ENCODE results near the gene HIVEP1. TPM values are rescaled to one million over a fixed set of nuclear protein-coding genes. Genes with fewer than 3 reads are reported as not detected.
"Not testable (repeated sequence)": the region's sequence is repeated elsewhere in the genome, so short reads cannot be mapped to it uniquely, and the experiment has no call there.

The HIVEP1 gene
- total RNA-seq, 1 donor = 127 TPM

DNA sequence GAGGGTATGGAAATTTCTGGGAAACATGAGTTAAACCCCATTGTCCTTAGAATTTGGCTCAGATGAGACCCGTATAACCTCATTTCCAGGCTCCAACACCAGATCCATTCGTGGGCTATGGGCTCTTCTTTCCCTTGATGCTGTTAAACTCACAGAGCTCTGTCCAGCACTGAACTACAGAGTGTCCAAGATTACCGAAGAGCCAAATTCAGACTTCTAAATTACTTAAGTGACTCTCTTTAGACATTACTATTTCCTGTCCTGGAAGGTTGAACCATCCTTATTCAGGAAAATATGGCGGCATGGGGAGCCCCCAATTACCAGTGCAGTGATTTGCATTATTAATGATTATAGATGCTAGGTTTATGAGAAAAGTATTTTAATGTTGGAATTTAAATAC is 153.2 kb downstream of the HIVEP1 start:
- H3K4me3 ChIP-seq (ENCODE audit: low read length) = no peak overlapping the region

DNA sequence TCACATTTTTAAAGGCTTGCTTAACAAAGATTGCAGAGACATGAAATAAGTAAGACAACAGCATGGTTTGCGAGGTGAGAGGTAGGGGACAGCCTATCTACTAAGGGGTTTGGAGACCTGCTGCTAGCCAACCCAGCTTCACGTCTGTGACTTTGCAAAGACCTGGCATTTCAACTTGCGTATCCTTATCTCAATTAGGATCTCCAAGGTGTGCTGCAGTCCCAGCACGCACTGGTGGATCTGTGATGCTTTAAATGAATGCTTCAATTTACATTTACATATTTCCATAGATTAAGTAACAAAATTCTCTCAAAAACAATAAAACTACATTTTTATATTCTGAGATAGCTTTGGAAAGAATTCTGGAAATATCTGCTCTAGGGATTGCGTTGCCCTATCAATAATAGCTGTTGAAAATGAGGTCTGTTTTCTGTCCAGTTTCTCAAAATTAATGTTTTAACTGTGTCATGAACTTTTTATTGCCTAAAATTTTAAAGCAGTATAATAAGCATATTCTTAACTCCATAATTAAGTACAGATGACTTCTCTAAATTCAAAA is 153.7 kb downstream of the HIVEP1 start:
- H3K4me3 ChIP-seq (ENCODE audit: low read length) = no peak overlapping the region
- H3K9me3 ChIP-seq (ENCODE audit: low read depth, low read length) = no peaks in the 10 kb centered on the region
- no peaks in the 10 kb centered on the region for H3K27me3 ChIP-seq (ENCODE audit: insufficient read depth, low read length)
- peaks cover 6% of the 10 kb centered on the region for H3K4me1 ChIP-seq (ENCODE audit: insufficient read depth, low read length)

More for the DNA sequence above, 153.2 kb downstream of the HIVEP1 start:
- H3K27me3 ChIP-seq (ENCODE audit: insufficient read depth, low read length) = no peaks in the 10 kb centered on the region
- H3K9me3 ChIP-seq (ENCODE audit: low read depth, low read length) = no peaks in the 10 kb centered on the region
- peaks cover 6% of the 10 kb centered on the region for H3K4me1 ChIP-seq (ENCODE audit: insufficient read depth, low read length)

DNA sequence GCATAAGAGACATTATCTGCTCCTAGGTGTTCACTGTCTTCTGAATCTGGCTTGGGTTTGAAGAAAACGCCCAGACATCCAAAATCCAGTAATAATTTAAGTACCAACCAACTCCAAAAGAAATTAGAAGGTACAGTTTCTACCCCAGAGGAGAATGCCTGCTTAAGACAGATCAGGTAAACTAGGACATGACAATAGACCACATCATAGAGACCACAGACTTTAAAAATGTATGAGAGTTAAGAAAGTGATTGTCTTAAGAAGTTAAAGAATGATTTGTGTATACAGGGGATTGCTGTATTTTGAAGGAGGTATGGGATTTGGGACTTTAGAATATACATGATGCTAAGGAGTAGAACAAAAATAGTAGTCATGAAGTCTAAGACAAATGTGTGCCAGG is 157.3 kb downstream of the HIVEP1 start:
- no peaks in the 10 kb centered on the region for H3K27me3 ChIP-seq (ENCODE audit: insufficient read depth, low read length)
- H3K9me3 ChIP-seq (ENCODE audit: low read depth, low read length) = no peaks in the 10 kb centered on the region
- H3K4me3 ChIP-seq (ENCODE audit: low read length) = no peak overlapping the region
- H3K4me1 ChIP-seq (ENCODE audit: insufficient read depth, low read length) = no peaks in the 10 kb centered on the region

DNA sequence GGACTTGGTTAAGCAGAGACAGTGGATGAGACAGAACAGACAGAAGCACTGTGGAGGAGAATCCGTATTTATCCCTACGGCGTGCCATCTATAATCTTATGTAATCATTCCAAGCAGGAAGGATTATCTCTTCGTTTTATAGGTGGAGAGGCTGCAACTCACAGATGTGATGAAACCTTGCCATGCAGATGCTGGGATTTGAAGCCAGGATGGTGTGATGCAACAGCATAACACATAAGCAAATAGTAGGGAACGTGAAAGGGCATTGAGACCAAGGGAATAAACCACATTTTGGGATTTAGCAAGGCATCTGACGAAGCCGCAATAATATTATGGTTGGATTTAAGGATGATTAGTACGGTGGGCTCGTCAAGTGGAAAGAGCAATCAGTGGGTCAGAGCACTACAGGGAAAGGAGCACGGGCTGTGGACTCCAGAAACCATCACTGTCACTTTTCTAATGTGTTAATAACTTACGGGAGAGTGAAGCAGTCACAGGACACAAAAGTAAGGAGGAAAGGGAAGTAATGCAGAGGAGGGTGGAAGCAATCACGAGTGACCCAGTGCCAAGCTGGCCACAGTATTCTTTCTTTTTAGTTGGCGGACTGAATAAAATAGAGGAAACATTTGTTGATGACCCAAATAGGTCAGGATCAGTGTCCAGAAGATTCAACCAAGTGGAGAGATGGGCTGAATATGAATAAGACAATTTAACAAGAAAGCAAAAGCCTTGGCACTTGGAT is 158.4 kb downstream of the HIVEP1 start:
- no peak overlapping the region for H3K4me3 ChIP-seq (ENCODE audit: low read length)
- no peaks in the 10 kb centered on the region for H3K9me3 ChIP-seq (ENCODE audit: low read depth, low read length)
- H3K27me3 ChIP-seq (ENCODE audit: insufficient read depth, low read length) = no peaks in the 10 kb centered on the region
- no peaks in the 10 kb centered on the region for H3K4me1 ChIP-seq (ENCODE audit: insufficient read depth, low read length)

DNA sequence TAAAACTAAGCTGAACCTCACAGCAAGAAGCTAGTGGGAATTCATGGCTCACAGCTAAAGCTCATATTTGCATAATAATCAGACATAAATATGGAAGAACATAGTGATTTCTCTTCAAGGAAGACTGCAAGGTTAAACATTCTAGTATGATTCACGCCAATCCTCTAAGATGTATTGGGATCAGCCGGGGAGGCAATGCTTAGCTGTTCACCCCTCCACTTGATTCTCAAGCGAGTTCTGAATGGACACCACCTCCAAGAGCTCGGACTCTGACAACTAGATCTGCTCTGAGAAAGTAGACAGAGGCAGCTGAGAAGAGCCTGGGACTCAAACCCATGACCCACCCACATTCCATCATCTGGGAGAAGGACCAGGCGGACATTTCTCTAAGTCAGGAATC is 159.6 kb downstream of the HIVEP1 start:
- Histone ChIP-seq H3K4me3 (ENCODE audit: low read length) (no peak overlapping the region), H3K9me3 (ENCODE audit: low read depth, low read length) (no peaks in the 10 kb centered on the region), H3K27me3 (ENCODE audit: insufficient read depth, low read length) (no peaks in the 10 kb centered on the region), H3K4me1 (ENCODE audit: insufficient read depth, low read length) (no peaks in the 10 kb centered on the region)

DNA sequence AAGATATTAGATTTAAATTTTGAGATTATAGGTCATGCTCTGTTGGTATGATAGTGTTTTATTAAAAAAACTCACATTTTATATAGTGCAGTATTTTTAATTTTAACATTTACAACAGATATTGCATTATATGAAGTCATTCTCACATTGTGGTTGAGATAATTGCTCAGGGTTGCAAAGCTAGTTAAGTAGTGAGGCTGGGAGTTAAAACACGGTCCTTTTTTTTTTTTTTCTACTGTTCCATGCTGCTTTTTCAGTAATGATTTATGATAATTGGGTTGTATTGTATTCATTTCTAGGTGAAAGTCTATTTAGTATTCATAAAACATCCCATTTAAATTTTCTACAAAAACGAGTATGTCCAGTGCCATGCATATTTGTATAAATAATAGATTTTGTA is 160.5 kb downstream of the HIVEP1 start:
- no peaks in the 10 kb centered on the region for H3K9me3 ChIP-seq (ENCODE audit: low read depth, low read length)
- no peak overlapping the region for H3K4me3 ChIP-seq (ENCODE audit: low read length)
- H3K27me3 ChIP-seq (ENCODE audit: insufficient read depth, low read length) = no peaks in the 10 kb centered on the region
- H3K4me1 ChIP-seq (ENCODE audit: insufficient read depth, low read length) = no peaks in the 10 kb centered on the region

DNA sequence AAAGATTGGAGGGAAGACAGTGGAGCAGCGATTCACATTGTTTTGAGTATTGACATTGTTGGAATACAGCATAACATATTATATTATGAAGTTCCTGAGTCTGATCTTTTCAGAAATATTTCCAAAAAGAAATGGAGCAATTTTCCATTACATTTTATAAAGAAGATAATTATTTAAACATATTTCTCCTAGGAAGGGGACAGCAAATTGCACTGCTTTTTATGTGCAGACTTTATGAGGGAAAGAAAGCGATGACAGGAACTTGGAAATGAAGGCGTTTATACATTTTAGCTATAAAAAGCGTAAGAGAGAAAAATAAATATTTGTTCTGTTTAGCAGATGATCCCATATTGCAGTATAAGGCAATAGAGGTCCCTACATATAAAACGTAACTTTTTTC is 161.1 kb downstream of the HIVEP1 start:
- Histone ChIP-seq H3K4me3 (ENCODE audit: low read length) (no peak overlapping the region), H3K9me3 (ENCODE audit: low read depth, low read length) (no peaks in the 10 kb centered on the region), H3K4me1 (ENCODE audit: insufficient read depth, low read length) (no peaks in the 10 kb centered on the region), H3K27me3 (ENCODE audit: insufficient read depth, low read length) (no peaks in the 10 kb centered on the region)

DNA sequence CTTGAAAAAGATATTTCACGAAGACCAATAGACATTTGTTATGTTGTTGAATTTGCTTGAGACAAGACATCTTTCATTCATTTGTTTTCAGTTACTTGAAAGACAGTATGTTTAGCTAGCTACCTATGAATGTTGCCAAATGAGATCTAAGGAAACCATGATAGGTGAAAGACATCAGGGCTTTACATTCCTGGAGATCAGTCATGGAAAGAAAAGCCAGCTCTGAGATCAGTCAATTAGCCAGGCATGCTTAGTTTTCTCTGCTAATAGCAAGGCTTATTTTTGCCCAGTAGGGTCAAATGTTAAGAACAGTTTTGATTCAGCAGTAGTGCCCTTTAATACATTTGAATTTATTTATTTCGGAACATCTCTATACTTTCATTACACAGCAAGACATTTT is 161.5 kb downstream of the HIVEP1 start:
- H3K9me3 ChIP-seq (ENCODE audit: low read depth, low read length) = no peaks in the 10 kb centered on the region
- no peaks in the 10 kb centered on the region for H3K4me1 ChIP-seq (ENCODE audit: insufficient read depth, low read length)
- no peak overlapping the region for H3K4me3 ChIP-seq (ENCODE audit: low read length)

DNA sequence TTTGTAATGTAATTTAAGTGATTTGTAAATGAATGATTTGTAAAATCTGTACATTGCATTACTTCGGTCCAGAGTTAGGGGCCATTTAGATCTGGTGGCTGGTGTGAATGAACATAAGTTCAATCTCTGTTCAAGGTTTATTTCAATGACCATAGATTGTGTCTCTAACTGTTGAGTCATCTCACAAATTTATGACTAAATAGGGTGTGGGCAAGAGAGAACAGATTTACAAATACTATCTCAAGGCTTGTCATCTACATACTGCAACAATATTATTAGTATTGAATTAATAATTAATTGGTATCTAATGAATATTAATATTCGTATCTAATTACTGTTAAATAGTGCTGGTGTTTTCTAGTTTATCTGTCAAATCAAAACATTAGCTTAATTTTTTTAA is 162.8 kb downstream of the HIVEP1 start:
- H3K4me1 ChIP-seq (ENCODE audit: insufficient read depth, low read length) = no peaks in the 10 kb centered on the region
- no peaks in the 10 kb centered on the region for H3K27me3 ChIP-seq (ENCODE audit: insufficient read depth, low read length)
- no peaks in the 10 kb centered on the region for H3K9me3 ChIP-seq (ENCODE audit: low read depth, low read length)
- no peak overlapping the region for H3K4me3 ChIP-seq (ENCODE audit: low read length)

More for the DNA sequence above, 161.5 kb downstream of the HIVEP1 start:
- H3K27me3 ChIP-seq (ENCODE audit: insufficient read depth, low read length) = no peaks in the 10 kb centered on the region

DNA sequence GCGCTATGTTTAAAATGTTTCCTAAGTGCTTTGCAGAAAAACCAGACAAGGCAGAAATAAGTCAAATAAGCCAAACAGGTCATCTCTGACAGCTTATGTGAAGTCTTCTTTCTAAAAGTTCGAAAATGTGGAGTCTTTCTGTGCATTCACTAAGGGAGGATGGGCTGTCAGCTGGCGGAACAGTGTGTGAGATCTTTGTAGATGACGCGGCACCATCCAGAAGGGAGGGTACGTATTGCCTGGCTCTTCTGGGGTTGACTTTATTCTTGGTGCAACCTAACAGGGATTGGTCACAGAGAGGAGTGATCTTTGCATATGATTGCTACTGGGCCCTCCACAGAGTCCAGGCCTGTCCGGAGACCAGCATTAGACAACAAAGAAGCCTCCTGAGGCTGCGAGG is 163.5 kb downstream of the HIVEP1 start:
- H3K27me3 ChIP-seq (ENCODE audit: insufficient read depth, low read length) = no peaks in the 10 kb centered on the region
- no peak overlapping the region for H3K4me3 ChIP-seq (ENCODE audit: low read length)
- no peaks in the 10 kb centered on the region for H3K9me3 ChIP-seq (ENCODE audit: low read depth, low read length)
- no peaks in the 10 kb centered on the region for H3K4me1 ChIP-seq (ENCODE audit: insufficient read depth, low read length)

DNA sequence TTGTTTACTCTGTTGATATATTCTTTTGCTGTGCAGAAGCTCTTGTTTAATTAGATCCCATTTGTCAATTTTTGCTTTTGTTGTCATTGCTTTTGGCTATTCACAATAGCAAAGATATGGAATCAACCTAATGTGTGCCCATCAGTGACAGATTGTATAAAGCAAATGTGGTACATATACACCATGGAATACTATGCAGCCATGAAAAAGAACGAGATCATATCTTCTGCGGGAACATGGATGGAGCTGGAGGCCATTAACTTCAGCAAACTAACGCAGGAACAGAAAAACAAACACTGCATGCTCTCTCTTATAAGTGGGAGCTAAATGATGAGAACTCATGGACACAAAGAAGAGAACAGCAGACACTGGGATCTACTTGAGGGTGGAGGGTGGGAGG is 164.7 kb downstream of the HIVEP1 start:
- not testable (repeated sequence) for H3K4me1 ChIP-seq (ENCODE audit: insufficient read depth, low read length); H3K27me3 ChIP-seq (ENCODE audit: insufficient read depth, low read length); H3K9me3 ChIP-seq (ENCODE audit: low read depth, low read length); H3K4me3 ChIP-seq (ENCODE audit: low read length)

DNA sequence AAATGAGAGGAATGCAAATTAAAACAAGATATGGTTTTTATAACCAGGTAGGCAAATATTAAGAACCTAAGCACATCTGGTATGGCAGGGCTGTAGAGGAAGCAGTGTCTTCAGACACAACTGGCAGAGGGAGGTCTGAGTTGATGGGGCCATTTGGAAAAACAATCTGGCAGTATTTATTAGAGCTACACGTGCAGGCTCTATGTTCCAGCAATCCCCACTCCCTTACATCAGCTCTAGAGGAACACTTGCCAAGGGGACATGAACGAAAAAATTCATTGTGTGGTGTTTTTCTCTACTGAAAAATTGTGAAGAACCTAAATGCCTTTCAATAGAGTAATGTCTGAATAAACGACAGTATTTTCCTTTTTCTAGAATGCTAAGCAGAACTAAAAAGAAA is 166.4 kb downstream of the HIVEP1 start:
- no peaks in the 10 kb centered on the region for H3K4me1 ChIP-seq (ENCODE audit: insufficient read depth, low read length)
- H3K4me3 ChIP-seq (ENCODE audit: low read length) = no peak overlapping the region
- H3K9me3 ChIP-seq (ENCODE audit: low read depth, low read length) = no peaks in the 10 kb centered on the region
- no peaks in the 10 kb centered on the region for H3K27me3 ChIP-seq (ENCODE audit: insufficient read depth, low read length)

DNA sequence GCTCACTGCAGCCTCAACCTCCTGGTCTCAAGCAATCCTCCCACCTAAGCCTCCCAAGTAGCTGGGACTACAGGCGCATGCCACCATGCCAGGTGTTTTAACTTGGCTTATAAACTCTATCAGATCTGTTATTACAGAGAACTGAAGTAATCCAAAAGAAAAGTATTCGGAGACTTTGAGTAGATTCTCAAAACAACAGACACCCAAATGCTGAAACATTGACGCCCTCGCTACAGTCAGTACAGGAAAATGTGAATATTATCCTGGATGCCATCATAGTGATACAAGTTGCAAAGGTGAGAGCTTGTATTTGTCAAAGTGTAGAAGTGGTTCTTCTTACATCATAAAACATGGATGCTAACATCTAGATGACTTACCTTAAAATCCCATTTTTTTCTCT is 169.4 kb downstream of the HIVEP1 start:
- no peak overlapping the region for H3K4me3 ChIP-seq (ENCODE audit: low read length)
- H3K4me1 ChIP-seq (ENCODE audit: insufficient read depth, low read length) = no peaks in the 10 kb centered on the region
- no peaks in the 10 kb centered on the region for H3K27me3 ChIP-seq (ENCODE audit: insufficient read depth, low read length)
- H3K9me3 ChIP-seq (ENCODE audit: low read depth, low read length) = no peaks in the 10 kb centered on the region

DNA sequence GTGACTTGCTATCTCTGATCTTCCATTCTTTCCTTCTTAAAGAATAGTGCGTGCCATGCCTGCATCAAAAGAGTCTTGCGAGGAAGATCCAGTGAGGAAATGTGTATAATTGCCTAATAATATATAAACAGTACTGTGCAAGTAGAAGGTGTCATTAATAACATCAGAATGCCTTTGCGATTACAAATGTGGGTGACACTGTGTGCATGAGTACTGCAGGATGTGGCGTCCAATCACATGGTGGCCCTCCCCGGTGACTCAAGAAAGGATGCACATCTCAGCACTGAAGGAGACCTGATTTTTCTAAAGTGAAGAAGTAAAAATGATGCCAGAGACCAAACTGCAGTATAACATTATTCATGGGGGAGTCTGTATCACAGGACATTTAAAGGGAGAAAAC is 170.6 kb downstream of the HIVEP1 start:
- Histone ChIP-seq H3K4me1 (ENCODE audit: insufficient read depth, low read length) (no peaks in the 10 kb centered on the region), H3K4me3 (ENCODE audit: low read length) (no peak overlapping the region), H3K9me3 (ENCODE audit: low read depth, low read length) (no peaks in the 10 kb centered on the region), H3K27me3 (ENCODE audit: insufficient read depth, low read length) (no peaks in the 10 kb centered on the region)

DNA sequence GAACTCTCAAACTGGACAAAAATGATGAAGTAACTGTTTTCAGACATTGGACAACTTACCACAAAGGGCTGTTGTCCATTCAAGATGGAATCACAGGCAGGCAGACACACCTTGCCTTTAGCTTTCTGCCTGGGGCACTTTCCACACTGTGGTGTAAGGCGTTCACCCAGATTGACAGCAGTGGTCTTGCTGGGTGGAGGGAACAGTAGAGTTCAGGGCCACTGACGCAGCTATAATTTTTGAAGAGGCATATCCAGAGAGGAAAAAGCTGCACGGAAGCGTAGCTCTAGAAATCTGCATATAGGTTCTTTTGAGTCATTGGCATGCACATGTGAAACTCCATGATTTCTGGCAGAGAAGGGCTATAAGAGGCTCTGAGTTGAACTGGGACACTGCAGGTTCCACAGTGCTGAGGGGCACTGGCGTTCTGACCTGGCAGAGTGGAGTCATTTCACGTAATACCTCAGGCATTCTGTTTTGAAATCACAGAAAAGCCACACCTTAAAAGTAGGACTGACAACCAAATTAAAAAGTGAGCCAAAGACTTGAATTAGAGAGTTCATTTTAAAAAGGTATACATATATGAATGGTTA is 173.1 kb downstream of the HIVEP1 start:
- Histone ChIP-seq H3K4me1 (ENCODE audit: insufficient read depth, low read length) (no peaks in the 10 kb centered on the region), H3K4me3 (ENCODE audit: low read length) (no peak overlapping the region), H3K27me3 (ENCODE audit: insufficient read depth, low read length) (no peaks in the 10 kb centered on the region), H3K9me3 (ENCODE audit: low read depth, low read length) (no peaks in the 10 kb centered on the region)

DNA sequence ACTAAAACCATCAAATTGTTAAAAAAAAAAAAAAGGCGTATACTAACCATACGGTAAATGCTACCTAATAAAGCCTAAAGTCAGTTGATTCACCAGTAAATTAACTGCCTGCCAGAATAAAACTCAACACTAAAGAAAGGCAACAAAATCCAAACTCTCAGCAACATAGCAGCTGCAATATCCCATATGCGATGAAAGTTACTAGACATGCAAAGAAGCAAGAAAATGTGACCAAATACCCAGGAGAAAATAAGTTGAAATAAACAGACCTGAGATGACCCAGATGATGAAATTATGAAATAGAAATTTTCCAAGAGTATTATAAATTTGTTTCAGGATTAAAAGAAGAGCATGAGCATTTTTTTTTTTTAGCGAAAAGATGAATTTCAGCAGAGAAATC is 174.4 kb downstream of the HIVEP1 start:
- Histone ChIP-seq H3K4me1 (ENCODE audit: insufficient read depth, low read length) (no peaks in the 10 kb centered on the region), H3K27me3 (ENCODE audit: insufficient read depth, low read length) (no peaks in the 10 kb centered on the region), H3K9me3 (ENCODE audit: low read depth, low read length) (no peaks in the 10 kb centered on the region), H3K4me3 (ENCODE audit: low read length) (no peak overlapping the region)
